H1 (cell line): ENCODE measurements around the gene LTN1.

Experiments used
- EZH2 ChIP-seq: fragments of 200-600 bp; sonication (generic); IDR thresholded peaks from 2 replicates; pipeline ENCODE4 v1.7.1; 2012; ENCODE audit warnings: low read depth, mild to moderate bottlenecking, moderate library complexity, low read length, inconsistent platforms; ENCODE audit not compliant: severe bottlenecking
- GABPA ChIP-seq: IDR thresholded peaks from 2 replicates; pipeline ENCODE4 v1.6.1; 2011; ENCODE audit warnings: mild to moderate bottlenecking, low read length, moderate library complexity, borderline replicate concordance; ENCODE audit not compliant: insufficient read depth
- GTF2F1 ChIP-seq: IDR thresholded peaks from 2 replicates; pipeline ENCODE4 v1.6.1; 2012; ENCODE audit warnings: low read depth, low read length, improper control_type of control experiment, borderline replicate concordance
- POLR2A ChIP-seq, 2 experiments: IDR thresholded peaks; 1 replicate in 1 of 2; 2 replicates in 1 of 2; pipeline ENCODE4 v1.6.1; 2011; ENCODE audit warnings: low read depth in 2 of 2, low read length in 2 of 2, mild to moderate bottlenecking in 2 of 2; ENCODE audit errors: control extremely low read depth in 1 of 2
- RFX5 ChIP-seq: IDR thresholded peaks from 2 replicates; pipeline ENCODE4 v1.6.1; 2011; ENCODE audit warnings: low read depth, low read length, improper control_type of control experiment, borderline replicate concordance
- ZNF274 ChIP-seq: IDR thresholded peaks from 2 replicates; pipeline ENCODE4 v1.7.0; 2012; ENCODE audit warnings: low read length, borderline replicate concordance; ENCODE audit errors: extremely low read depth

DNA sequence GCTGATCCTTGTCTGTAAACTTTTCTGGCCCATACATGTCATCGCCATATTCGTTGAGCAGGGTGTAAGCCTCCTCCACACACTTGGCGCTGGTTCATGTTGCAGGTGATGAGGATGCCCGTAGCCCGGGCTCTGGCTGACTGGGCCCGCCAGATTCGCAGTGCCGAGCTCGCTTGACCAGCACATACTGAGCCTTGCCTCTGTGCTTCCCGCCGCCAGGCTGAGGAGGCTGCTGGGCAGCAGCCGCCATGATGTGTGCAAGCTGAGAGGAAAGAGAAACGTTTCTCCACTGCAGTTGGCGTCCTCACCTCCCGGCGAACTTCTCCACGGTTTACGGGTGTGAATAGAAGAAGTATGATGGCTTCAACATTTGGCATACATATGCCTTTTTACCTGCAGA, 89.2 kb downstream of the LTN1 start:
- no peak for TF ChIP-seq POLR2A (IDR thresholded peaks at IDR 0.05; ENCODE audit: control extremely low read depth in 1 of 2, low read depth in 2 of 2, low read length in 2 of 2)
- no peak for TF ChIP-seq GABPA
- no peak for TF ChIP-seq RFX5
- TF ChIP-seq GTF2F1 = no peak
- TF ChIP-seq ZNF274 = no peak
- no peak for TF ChIP-seq EZH2
